ENCODE data around the gene PAM. TPM values are rescaled to one million over a fixed set of nuclear protein-coding genes. Genes with fewer than 3 reads are reported as not detected.
"Not testable (repeated sequence)": the region's sequence is repeated elsewhere in the genome, so short reads cannot be mapped to it uniquely, and the experiment has no call there.

The PAM gene
- total and polyA plus RNA-seq, 2 donors: 22.1 to 76.3 TPM

DNA sequence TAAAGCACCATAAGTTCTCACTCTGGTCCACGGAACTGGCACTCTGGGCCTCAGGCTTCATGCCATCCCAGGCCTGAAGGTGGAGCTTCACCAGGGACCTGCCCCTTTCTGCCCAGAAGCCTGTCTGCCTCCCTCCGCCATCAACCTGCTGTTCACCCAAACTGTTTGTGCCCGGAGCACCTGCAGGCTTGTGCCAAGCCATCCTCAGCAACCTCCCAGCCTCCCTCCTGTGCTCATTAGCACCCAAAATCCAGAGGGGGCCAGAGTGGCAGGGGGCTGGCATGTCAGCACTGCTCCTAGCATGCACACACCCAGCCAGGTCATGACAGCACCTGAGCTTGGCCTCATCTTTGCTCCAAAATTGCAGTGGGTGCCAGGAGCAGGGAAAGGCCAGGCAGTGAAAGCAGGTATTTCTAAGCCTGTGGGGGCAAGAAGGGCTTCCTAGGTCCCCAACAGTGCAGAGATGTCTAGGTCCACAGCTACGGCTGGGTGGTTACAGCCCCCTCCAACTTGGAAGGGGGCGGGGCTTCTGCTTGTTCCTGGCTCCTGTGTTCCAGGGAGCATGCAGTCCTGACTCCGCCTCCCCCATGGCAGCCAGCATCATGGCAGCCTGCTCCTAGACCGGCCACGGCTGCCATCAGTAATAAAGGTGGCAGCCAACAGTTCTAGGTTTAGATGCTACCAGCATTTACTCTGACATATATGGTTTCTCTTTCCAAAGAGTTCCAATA lies 279.7 kb downstream of the PAM start:
- DNase-seq (ENCODE audit: low read depth in 6 of 9, low spot score in 9 of 9): no peak

DNA sequence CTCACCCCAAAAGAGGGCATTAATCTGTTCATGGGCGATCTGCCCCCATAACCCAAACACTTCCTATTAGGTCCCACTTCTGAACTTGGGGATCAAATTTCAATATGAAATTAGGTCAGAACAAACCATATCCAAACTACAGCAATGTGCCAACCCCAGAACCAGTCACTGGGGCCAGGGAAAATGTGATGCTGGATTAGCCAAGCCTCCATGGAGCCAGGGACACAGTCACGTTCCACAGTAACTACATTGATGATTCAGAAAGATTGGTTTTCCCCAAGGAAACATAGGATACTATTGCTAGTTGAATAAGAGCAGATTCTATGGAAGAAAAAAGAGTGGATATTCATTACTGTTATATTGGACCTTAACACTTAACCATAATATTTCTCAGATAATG lies 280.6 kb downstream of the PAM start:
- H3K27ac ChIP-seq (ENCODE audit: low read depth in 1 of 2, low read length in 1 of 2): no peak overlapping the region

More for the DNA sequence above, 279.7 kb downstream of the PAM start:
- Histone ChIP-seq H3K36me3 (ENCODE audit: control insufficient read depth in 2 of 2, insufficient read depth in 2 of 2, low read length in 1 of 2) (no peaks in the 10 kb centered on the region), H3K4me1 (ENCODE audit: control insufficient read depth in 2 of 2, insufficient read depth in 2 of 2, low read length in 2 of 2) (no peaks in the 10 kb centered on the region), H3K27ac (ENCODE audit: low read depth in 1 of 2, low read length in 1 of 2) (no peak overlapping the region), H3K27me3 (ENCODE audit: control insufficient read depth in 2 of 2, insufficient read depth in 1 of 2, low read length in 1 of 2) (no peaks in the 10 kb centered on the region), H3K4me3 (ENCODE audit: low read length in 2 of 2) (no peak overlapping the region), H3K9me3 (ENCODE audit: control insufficient read depth in 2 of 2, insufficient read depth in 1 of 2, low read length in 1 of 2) (peaks cover 0 to 14% of the 10 kb centered on the region in 2 donors)
- WGBS: 98% methylated on average over 8 of the region's 8 CpGs

DNA sequence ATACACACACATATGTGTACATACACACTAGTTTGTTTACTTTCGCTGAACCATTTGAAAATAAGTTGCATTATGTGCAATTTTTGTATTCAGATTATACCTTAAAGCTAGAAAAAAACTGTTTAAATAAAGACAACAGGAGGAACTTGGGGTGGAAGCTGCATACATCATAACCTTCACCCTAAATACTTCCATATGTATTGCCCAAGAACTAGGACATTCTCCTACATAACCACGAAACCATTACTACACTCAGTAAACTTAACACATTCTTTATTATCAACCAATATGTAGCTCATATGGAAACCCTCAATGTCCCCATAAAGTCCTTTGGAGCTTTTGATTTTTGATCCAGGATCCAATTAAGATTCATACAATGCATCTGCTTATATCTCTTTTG lies 281.5 kb downstream of the PAM start:
- no peaks in the 10 kb centered on the region for H3K4me1 ChIP-seq (ENCODE audit: control insufficient read depth in 2 of 2, insufficient read depth in 2 of 2, low read length in 2 of 2)
- H3K27me3 ChIP-seq (ENCODE audit: control insufficient read depth in 2 of 2, insufficient read depth in 1 of 2, low read length in 1 of 2): no peaks in the 10 kb centered on the region
- H3K36me3 ChIP-seq (ENCODE audit: control insufficient read depth in 2 of 2, insufficient read depth in 2 of 2, low read length in 1 of 2): no peaks in the 10 kb centered on the region
- H3K4me3 ChIP-seq (ENCODE audit: low read length in 2 of 2): no peak overlapping the region
- peaks cover 0 to 14% of the 10 kb centered on the region in 2 donors for H3K9me3 ChIP-seq (ENCODE audit: control insufficient read depth in 2 of 2, insufficient read depth in 1 of 2, low read length in 1 of 2)
- WGBS: 97% methylated on average over 2 of the region's 2 CpGs
- H3K27ac ChIP-seq (ENCODE audit: low read depth in 1 of 2, low read length in 1 of 2): no peak overlapping the region
- DNase-seq (ENCODE audit: low read depth in 6 of 9, low spot score in 9 of 9): no peak

More for the DNA sequence above, 280.6 kb downstream of the PAM start:
- Histone ChIP-seq H3K4me1 (ENCODE audit: control insufficient read depth in 2 of 2, insufficient read depth in 2 of 2, low read length in 2 of 2) (no peaks in the 10 kb centered on the region), H3K27me3 (ENCODE audit: control insufficient read depth in 2 of 2, insufficient read depth in 1 of 2, low read length in 1 of 2) (no peaks in the 10 kb centered on the region), H3K9me3 (ENCODE audit: control insufficient read depth in 2 of 2, insufficient read depth in 1 of 2, low read length in 1 of 2) (peaks cover 0 to 14% of the 10 kb centered on the region in 2 donors), H3K36me3 (ENCODE audit: control insufficient read depth in 2 of 2, insufficient read depth in 2 of 2, low read length in 1 of 2) (no peaks in the 10 kb centered on the region), H3K4me3 (ENCODE audit: low read length in 2 of 2) (no peak overlapping the region)
- 65% methylated on average over 2 of the region's 2 CpGs for WGBS
- DNase-seq (ENCODE audit: low read depth in 6 of 9, low spot score in 9 of 9): no peak

DNA sequence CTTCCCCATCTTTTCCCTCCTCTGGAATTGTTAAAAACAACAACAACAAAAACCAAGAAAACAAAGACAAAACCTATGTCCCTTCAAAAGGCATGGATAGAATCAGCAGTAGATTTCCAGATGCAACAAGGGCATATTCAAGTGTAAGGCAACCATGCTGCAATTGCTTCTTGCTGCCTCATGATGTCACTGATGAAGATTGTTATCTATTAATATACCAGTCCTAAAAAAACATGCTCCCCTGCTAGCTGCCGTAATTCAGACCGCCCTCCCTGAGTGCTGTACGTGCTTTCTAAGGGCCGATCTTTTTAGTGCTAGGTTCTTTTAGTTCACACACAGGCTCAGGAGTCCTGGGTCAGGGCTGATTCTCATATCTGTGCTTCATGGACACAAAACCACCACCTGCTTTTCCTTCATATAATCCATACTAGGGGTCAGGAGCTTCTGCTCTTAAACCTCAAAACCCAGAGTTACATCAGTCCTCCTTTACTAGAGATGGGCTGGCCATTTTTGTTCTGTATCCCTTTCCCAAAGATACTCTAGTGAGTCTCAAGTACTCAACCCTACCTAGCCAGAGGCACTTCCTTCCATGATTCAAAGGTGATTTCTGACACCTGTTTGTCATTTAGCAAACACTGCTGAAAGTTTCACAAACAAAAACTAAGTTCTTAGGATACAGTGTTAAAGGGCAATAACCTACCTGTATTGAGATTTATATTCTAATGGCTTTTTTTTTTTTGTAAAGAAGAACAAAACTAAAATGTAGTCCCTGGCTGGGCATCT lies 282.8 kb downstream of the PAM start:
- no peaks in the 10 kb centered on the region for H3K4me1 ChIP-seq (ENCODE audit: control insufficient read depth in 2 of 2, insufficient read depth in 2 of 2, low read length in 2 of 2)
- no peak for DNase-seq (ENCODE audit: low read depth in 6 of 9, low spot score in 9 of 9)
- no peak overlapping the region for H3K27ac ChIP-seq (ENCODE audit: low read depth in 1 of 2, low read length in 1 of 2)
- no peaks in the 10 kb centered on the region for H3K36me3 ChIP-seq (ENCODE audit: control insufficient read depth in 2 of 2, insufficient read depth in 2 of 2, low read length in 1 of 2)
- H3K4me3 ChIP-seq (ENCODE audit: low read length in 2 of 2): no peak overlapping the region
- 95% methylated on average over 4 of the region's 4 CpGs for WGBS
- no peaks in the 10 kb centered on the region for H3K27me3 ChIP-seq (ENCODE audit: control insufficient read depth in 2 of 2, insufficient read depth in 1 of 2, low read length in 1 of 2)
- H3K9me3 ChIP-seq (ENCODE audit: control insufficient read depth in 2 of 2, insufficient read depth in 1 of 2, low read length in 1 of 2): peaks cover 0 to 14% of the 10 kb centered on the region in 2 donors

DNA sequence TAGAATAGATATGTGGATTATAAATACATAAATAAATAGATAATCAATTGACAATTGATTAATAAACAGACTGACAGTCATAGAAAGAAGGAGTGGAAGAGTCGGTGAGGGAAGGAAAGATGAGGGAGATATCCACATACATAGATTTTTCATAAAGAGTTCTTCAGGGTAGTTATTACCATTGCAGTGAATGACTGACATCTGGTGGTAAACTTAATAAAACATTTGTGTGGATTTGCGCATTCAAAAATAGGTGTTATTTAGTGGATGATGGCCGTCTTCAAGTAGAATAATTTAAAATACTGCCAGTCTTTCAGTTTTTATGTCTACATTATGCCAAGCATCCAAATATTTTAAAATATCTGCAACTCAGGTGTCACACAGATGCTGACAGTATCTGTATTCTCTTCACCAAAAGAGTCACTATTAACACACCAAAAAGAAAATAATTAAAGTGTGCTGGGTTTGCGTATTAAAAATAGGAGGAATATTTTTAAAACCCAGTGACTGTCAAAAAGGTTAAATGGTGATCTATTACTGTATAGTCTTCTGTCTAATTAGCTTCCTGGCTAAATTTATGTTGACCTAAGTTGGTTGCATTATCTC lies 286.1 kb downstream of the PAM start:
- Histone ChIP-seq H3K4me1 (ENCODE audit: control insufficient read depth in 2 of 2, insufficient read depth in 2 of 2, low read length in 2 of 2) (no peaks in the 10 kb centered on the region), H3K4me3 (ENCODE audit: low read length in 2 of 2) (no peak overlapping the region), H3K27ac (ENCODE audit: low read depth in 1 of 2, low read length in 1 of 2) (no peak overlapping the region), H3K27me3 (ENCODE audit: control insufficient read depth in 2 of 2, insufficient read depth in 1 of 2, low read length in 1 of 2) (no peaks in the 10 kb centered on the region), H3K9me3 (ENCODE audit: control insufficient read depth in 2 of 2, insufficient read depth in 1 of 2, low read length in 1 of 2) (no peaks in the 10 kb centered on the region), H3K36me3 (ENCODE audit: control insufficient read depth in 2 of 2, insufficient read depth in 2 of 2, low read length in 1 of 2) (no peaks in the 10 kb centered on the region)
- 52% methylated on average over 4 of the region's 4 CpGs for WGBS
- peak in 4 of 9 donors; percentile 10 to 46 (median 16) for DNase-seq (ENCODE audit: low read depth in 6 of 9, low spot score in 9 of 9)

DNA sequence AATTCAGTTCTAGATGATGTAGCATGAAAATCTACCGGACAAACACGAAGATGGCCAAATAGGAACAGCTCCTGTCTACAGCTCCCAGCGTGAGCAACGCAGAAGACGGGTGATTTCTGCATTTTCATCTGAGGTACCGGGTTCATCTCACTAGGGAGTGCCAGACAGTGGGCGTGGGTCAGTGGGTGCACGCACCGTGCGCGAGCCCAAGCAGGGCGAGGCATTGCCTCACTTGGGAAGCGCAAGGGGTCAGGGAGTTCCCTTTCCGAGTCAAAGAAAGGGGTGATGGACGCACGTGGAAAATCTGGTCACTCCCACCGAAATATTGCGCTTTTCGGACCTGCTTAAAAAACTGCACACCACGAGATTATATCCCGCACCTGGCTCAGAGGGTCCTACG lies 291.6 kb downstream of the PAM start:
- 95% methylated on average over 22 of the region's 22 CpGs for WGBS
- not testable (repeated sequence) for H3K27ac ChIP-seq (ENCODE audit: low read depth in 1 of 2, low read length in 1 of 2); H3K27me3 ChIP-seq (ENCODE audit: control insufficient read depth in 2 of 2, insufficient read depth in 1 of 2, low read length in 1 of 2); H3K9me3 ChIP-seq (ENCODE audit: control insufficient read depth in 2 of 2, insufficient read depth in 1 of 2, low read length in 1 of 2); H3K4me1 ChIP-seq (ENCODE audit: control insufficient read depth in 2 of 2, insufficient read depth in 2 of 2, low read length in 2 of 2); DNase-seq (ENCODE audit: low read depth in 6 of 9, low spot score in 9 of 9); H3K36me3 ChIP-seq (ENCODE audit: control insufficient read depth in 2 of 2, insufficient read depth in 2 of 2, low read length in 1 of 2); H3K4me3 ChIP-seq (ENCODE audit: low read length in 2 of 2)

DNA sequence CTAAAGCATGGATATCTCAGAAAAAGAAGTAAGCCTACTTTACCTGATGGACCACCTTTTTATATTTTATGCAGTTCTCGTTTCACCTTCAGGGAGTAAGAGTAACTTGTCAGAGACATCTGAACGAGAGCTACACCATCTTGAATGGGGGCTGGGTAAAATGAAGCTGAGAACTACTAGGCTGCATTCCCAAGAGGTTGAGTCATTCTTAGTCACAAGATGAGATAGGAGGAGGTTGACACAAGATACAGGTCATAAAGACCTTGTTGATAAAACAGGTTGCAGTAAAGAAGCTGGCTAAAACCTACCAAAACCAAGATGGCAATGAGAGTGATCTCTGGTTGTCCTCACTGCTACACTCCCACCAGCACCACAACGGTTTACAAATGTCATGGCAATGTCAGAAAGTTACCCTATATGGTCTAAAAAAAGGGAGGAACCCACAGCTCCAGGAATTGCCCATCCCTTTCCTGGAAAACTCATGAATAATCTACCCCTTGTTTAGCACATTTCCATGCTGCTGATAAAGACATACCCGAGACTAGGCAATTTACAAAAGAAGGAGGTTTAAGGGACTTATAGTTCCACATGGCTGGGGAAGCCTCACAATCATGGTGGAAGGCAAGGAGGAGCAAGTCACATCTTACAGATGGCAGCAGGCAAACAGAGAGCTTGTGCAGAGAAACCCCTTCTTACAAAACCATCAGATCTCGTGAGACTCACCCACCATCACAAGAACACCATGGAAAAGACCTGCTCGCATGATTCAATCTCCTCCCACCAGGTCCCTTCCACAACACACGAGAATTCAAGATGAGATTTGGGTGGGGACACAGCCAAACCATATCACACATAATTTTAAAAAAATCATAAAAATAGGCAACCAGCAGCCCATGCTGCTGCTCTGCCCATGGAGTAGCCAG lies 302.4 kb downstream of the PAM start:
- DNase-seq (ENCODE audit: low read depth in 6 of 9, low spot score in 9 of 9): no peak
- no peak overlapping the region for H3K4me3 ChIP-seq (ENCODE audit: low read length in 2 of 2)
- no peak overlapping the region for H3K27ac ChIP-seq (ENCODE audit: low read depth in 1 of 2, low read length in 1 of 2)
- H3K4me1 ChIP-seq (ENCODE audit: control insufficient read depth in 2 of 2, insufficient read depth in 2 of 2, low read length in 2 of 2): no peaks in the 10 kb centered on the region
- no peaks in the 10 kb centered on the region for H3K27me3 ChIP-seq (ENCODE audit: control insufficient read depth in 2 of 2, insufficient read depth in 1 of 2, low read length in 1 of 2)
- WGBS: 96% methylated on average over 7 of the region's 7 CpGs
- H3K36me3 ChIP-seq (ENCODE audit: control insufficient read depth in 2 of 2, insufficient read depth in 2 of 2, low read length in 1 of 2): no peaks in the 10 kb centered on the region
- H3K9me3 ChIP-seq (ENCODE audit: control insufficient read depth in 2 of 2, insufficient read depth in 1 of 2, low read length in 1 of 2): no peaks in the 10 kb centered on the region

DNA sequence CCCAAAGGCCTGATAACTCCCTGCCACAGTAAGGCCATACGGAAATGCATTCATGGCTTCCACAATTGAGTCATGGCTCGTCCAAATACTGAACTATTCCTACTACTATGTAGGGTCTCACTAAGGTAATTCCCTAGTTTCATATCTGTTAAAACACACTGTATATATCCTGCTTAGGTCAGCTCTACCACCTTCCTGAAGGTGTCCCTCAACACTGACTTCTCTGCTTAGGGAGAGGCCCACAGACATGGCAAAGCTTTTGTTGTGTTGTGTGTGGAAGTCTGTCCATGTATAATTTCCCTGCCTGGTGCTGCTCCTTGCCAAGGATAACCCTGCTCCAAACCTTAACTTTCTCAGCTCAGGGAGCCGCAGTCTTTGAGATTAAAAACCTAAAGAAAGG lies 304.4 kb downstream of the PAM start:
- no peaks in the 10 kb centered on the region for H3K9me3 ChIP-seq (ENCODE audit: control insufficient read depth in 2 of 2, insufficient read depth in 1 of 2, low read length in 1 of 2)
- no peaks in the 10 kb centered on the region for H3K27me3 ChIP-seq (ENCODE audit: control insufficient read depth in 2 of 2, insufficient read depth in 1 of 2, low read length in 1 of 2)
- no peaks in the 10 kb centered on the region for H3K4me1 ChIP-seq (ENCODE audit: control insufficient read depth in 2 of 2, insufficient read depth in 2 of 2, low read length in 2 of 2)
- no peak overlapping the region for H3K27ac ChIP-seq (ENCODE audit: low read depth in 1 of 2, low read length in 1 of 2)
- DNase-seq (ENCODE audit: low read depth in 6 of 9, low spot score in 9 of 9): no peak
- H3K4me3 ChIP-seq (ENCODE audit: low read length in 2 of 2): no peak overlapping the region
- no peaks in the 10 kb centered on the region for H3K36me3 ChIP-seq (ENCODE audit: control insufficient read depth in 2 of 2, insufficient read depth in 2 of 2, low read length in 1 of 2)
- 96% methylated on average over 3 of the region's 3 CpGs for WGBS
